AG04449 (cell line): ENCODE data around the gene CHD2.
"Not testable (repeated sequence)": the region's sequence is repeated elsewhere in the genome, so short reads cannot be mapped to it uniquely, and the experiment has no call there.

Source experiments
- CTCF ChIA-PET: fragments of 350-600 bp; formaldehyde crosslinking; extraction: SDS; loops from one replicate; lab custom pipeline; 2021; ENCODE audit warnings: antibody characterized with exemption; lab: Yijun Ruan, JAX
- POLR2A ChIA-PET: fragments of 400-600, 350-600 bp; formaldehyde crosslinking; extraction: SDS; loops from one replicate; lab custom pipeline; 2020; ENCODE audit warnings: antibody characterized with exemption, inconsistent platforms; lab: Yijun Ruan, JAX
- DNase-seq: peaks from one replicate; pipeline ENCODE4 v3.0.0-alpha.2; 2010; ENCODE audit warnings: low read depth, low spot score
- H3K4me3 ChIP-seq: 2 replicates; pipeline ENCODE4 v1.5.1; 2011; ENCODE audit warnings: low read depth, mild to moderate bottlenecking, control low read depth, low read length
- CTCF ChIP-seq: IDR thresholded peaks from one replicate; pipeline ENCODE4 v1.5.1; 2011; ENCODE audit warnings: mild to moderate bottlenecking, moderate library complexity, low read length, control low read depth, inconsistent platforms; ENCODE audit not compliant: insufficient read depth; ENCODE audit errors: missing control alignments

The CHD2 gene

GRCh38 chr15:93029214-93029835 lies 129.2 kb downstream of the CHD2 start:
- no peak for DNase-seq
- ChIA-PET CTCF (interaction anchor here (0.7 to 14.8 kb wide), 28 partner anchors 10 to 1294 kb away, joined by 3 to 184 read pairs (median 5); no protein-coding TSS in a partner anchor), POLR2A (interaction anchor here (1.6 kb wide), 1 partner anchor 1090 kb away, joined by 4 read pairs; no protein-coding TSS in a partner anchor)
- no peak overlapping the region for H3K4me3 ChIP-seq
- TF ChIP-seq CTCF = no peak

GRCh38 chr15:93029836-93030429 lies 129.8 kb downstream of the CHD2 start:
- H3K4me3 ChIP-seq = no peak overlapping the region
- POLR2A ChIA-PET = interaction anchor here (1.6 kb wide), 1 partner anchor 1090 kb away, joined by 4 read pairs; no protein-coding TSS in a partner anchor
- no peak for TF ChIP-seq CTCF
- no peak for DNase-seq
- CTCF ChIA-PET = interaction anchor here (0.6 to 14.8 kb wide), 39 partner anchors 8 to 1294 kb away, joined by 3 to 184 read pairs (median 4); no protein-coding TSS in a partner anchor

GRCh38 chr15:93030430-93031102 lies 130.4 kb downstream of the CHD2 start:
- CTCF ChIA-PET = interaction anchor here (0.6 to 14.8 kb wide), 34 partner anchors 9 to 1293 kb away, joined by 3 to 184 read pairs (median 4); no protein-coding TSS in a partner anchor
- POLR2A ChIA-PET = interaction anchor here (1.6 kb wide), 1 partner anchor 1089 kb away, joined by 4 read pairs; no protein-coding TSS in a partner anchor
- TF ChIP-seq CTCF = peak; percentile 79
- no peak for DNase-seq
- no peak overlapping the region for H3K4me3 ChIP-seq

- no peak for TF ChIP-seq CTCF
- ChIA-PET CTCF (interaction anchor here (0.7 to 14.8 kb wide), 14 partner anchors 15 to 1292 kb away, joined by 3 to 184 read pairs (median 6); no protein-coding TSS in a partner anchor), POLR2A (interaction anchor here (1.6 kb wide), 1 partner anchor 1089 kb away, joined by 4 read pairs; no protein-coding TSS in a partner anchor)
- no peak overlapping the region for H3K4me3 ChIP-seq
- DNase-seq = no peak
These were observed 131.0 kb downstream of the CHD2 start for GRCh38 chr15:93031103-93031464.

GRCh38 chr15:93031557-93032384 lies 131.6 kb downstream of the CHD2 start:
- POLR2A ChIA-PET, DNase-seq, H3K4me3 ChIP-seq: not testable (repeated sequence)
- CTCF ChIA-PET = interaction anchor here (0.7 to 14.8 kb wide), 8 partner anchors 726 to 1088 kb away, joined by 3 to 184 read pairs (median 5); no protein-coding TSS in a partner anchor

GRCh38 chr15:93032515-93033206 lies 132.5 kb downstream of the CHD2 start:
- POLR2A ChIA-PET = interaction anchor here (0.6 kb wide), 1 partner anchor 1287 kb away, joined by 3 read pairs; no protein-coding TSS in a partner anchor
- CTCF ChIA-PET = interaction anchor here (1.0 to 14.8 kb wide), 7 partner anchors 8 to 1087 kb away, joined by 3 to 184 read pairs (median 3); no protein-coding TSS in a partner anchor
- DNase-seq, H3K4me3 ChIP-seq: not testable (repeated sequence)
